Stimulated activated CD8-positive, alpha-beta memory T cell treated with anti-CD3 and anti-CD28 coated beads, Interleukin-7, amount 100 ng/mL, for 1 hour (primary cell): ENCODE measurements around the gene HECTD4.
"Not testable (repeated sequence)": the region's sequence is repeated elsewhere in the genome, so short reads cannot be mapped to it uniquely, and the experiment has no call there.

Experiments
- DNase-seq, 2 donors: peaks; one replicate each; pipeline ENCODE4 v3.0.0-alpha.2; 2020; ENCODE audit warnings: low read depth in 2 of 2

Gene HECTD4

GRCh38 chr12:112121780-112122565, 260.3 kb downstream of the HECTD4 start:
- DNase-seq, result no peak

GRCh38 chr12:112117685-112118084, 264.5 kb downstream of the HECTD4 start:
- no peak for DNase-seq

- no peak for DNase-seq
Measured at GRCh38 chr12:112116232-112117060, 265.8 kb downstream of the HECTD4 start.

GRCh38 chr12:112115259-112116045, 266.8 kb downstream of the HECTD4 start:
- DNase-seq, result no peak

- no peak for DNase-seq
Measured at GRCh38 chr12:112112409-112113133, 269.7 kb downstream of the HECTD4 start.

GRCh38 chr12:112111931-112112330, 270.3 kb downstream of the HECTD4 start:
- DNase-seq, result no peak

GRCh38 chr12:112110787-112111662, 271.2 kb downstream of the HECTD4 start:
- DNase-seq, result not testable (repeated sequence)
